Measurements from ENCODE around the gene CES2. TPM values are rescaled to one million over a fixed set of nuclear protein-coding genes. Genes with fewer than 3 reads are reported as not detected.

CES2 gene
- total RNA-seq, 1 experiment from 2014 or later: 29.7 TPM

DNA sequence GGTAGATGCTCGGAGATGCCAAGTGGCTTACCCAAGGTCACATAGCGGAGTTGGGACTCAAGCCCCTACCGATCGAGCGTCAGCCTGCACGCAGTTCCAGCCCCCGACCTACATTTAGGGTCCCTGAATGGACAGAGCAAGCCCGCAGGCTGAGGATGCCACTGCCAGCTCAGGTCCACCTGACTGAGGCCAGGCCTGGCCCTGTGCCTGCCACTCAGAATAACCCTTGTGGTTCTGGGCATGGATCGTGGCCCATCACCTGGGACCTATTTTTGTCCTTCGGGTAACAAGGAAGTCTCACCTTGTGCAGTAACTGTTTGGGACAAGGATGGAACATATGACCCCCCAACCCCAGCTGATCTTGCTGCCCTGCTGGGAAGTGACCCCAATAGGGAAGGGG is 33.7 kb upstream of the CES2 start:
- ATAC-seq (no peak), DNase-seq (ENCODE audit: low spot score) (no peak)
- ChIA-PET CTCF (interaction anchor here (1.9 to 2.0 kb wide), 2 partner anchors 8 to 27 kb away, joined by 8 to 10 read pairs; no protein-coding TSS in a partner anchor), POLR2A (interaction anchor here (0.6 kb wide), 1 partner anchor 9 kb away, joined by 4 read pairs; no protein-coding TSS in a partner anchor)
- Mint-ChIP-seq H3K27ac (no peak overlapping the region), H3K9me3 (no peaks in the 10 kb centered on the region), H3K4me3 (no peak overlapping the region), H3K27me3 (ENCODE audit: low read depth) (peaks cover 2% of the 10 kb centered on the region), H3K36me3 (no peaks in the 10 kb centered on the region), H3K4me1 (peaks cover 13% of the 10 kb centered on the region)
- TF ChIP-seq HMGA2 (CRISPR knock-in tag; IDR thresholded peaks at IDR 0.05): no peak

DNA sequence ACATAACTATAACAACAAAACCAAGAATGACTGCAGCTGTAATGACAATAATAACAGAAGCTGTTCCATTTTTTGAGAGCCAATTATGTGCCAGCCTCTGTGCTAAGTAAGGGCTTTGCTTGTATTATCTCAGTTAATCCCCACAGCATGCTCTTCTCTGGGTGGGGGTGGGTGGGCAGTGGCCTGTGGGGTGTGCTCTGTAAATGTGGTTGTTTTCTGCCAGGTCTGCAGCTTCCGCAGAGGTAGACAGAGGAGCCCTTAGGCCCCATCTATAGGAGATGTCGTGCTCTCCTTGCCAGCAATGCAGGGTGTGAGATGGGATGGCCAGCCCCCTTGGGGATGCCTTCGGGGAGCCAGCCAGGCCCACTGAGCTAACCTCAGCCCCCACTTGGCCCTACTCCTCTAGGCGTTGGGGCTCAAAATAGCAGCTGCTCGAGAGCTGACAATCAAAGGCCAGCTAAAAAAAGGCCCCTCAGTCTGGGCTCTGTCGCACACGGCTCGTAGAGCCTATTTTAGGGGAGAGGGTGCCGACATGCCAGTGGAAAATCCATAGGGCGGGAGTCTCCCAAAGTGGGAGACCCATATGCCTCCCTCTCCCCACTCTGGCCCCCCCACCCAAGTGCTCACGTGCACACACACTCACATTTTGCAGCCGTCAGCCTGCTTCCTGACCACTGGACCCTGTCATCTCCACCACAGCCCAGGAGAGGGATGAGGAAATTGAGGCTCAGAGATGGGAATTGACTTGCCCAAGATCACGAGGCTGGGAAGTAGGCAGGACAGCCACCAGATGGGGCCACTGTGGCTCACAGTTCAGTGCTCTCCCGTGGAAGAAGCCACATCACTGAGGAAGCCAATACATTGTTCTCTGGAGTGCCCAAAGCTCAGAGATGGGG is 32.4 kb upstream of the CES2 start:
- Mint-ChIP-seq H3K4me3 (no peak overlapping the region), H3K36me3 (no peaks in the 10 kb centered on the region), H3K27me3 (ENCODE audit: low read depth) (peaks cover 5% of the 10 kb centered on the region), H3K4me1 (peaks cover 13% of the 10 kb centered on the region), H3K27ac (no peak overlapping the region), H3K9me3 (no peaks in the 10 kb centered on the region)
- POLR2A ChIA-PET: no interaction called here
- DNase-seq (ENCODE audit: low spot score) (no peak), ATAC-seq (no peak)
- CTCF ChIA-PET: interaction anchor here (0.8 to 5.4 kb wide), 7 partner anchors 8 to 72 kb away, joined by 4 to 57 read pairs (median 6); partner anchors contain the start of genes NAE1 and RRAD
- TF ChIP-seq NFE2L1 (CRISPR knock-in tag; IDR thresholded peaks at IDR 0.05) (no peak), ZNF219 (CRISPR knock-in tag; IDR thresholded peaks at IDR 0.05; ENCODE audit: borderline replicate concordance) (no peak), ELF4 (CRISPR knock-in tag; IDR thresholded peaks at IDR 0.05; ENCODE audit: low read depth) (no peak), TCF7 (CRISPR knock-in tag; IDR thresholded peaks at IDR 0.05; ENCODE audit: low read depth) (no peak), TP53 (CRISPR knock-in tag; IDR thresholded peaks at IDR 0.05) (no peak), ZNF121 (CRISPR knock-in tag; IDR thresholded peaks at IDR 0.05) (no peak), CBFB (CRISPR knock-in tag; IDR thresholded peaks at IDR 0.05; ENCODE audit: low read depth) (no peak), SMAD4 (CRISPR knock-in tag; IDR thresholded peaks at IDR 0.05) (no peak), ZNF396 (CRISPR knock-in tag; IDR thresholded peaks at IDR 0.05; ENCODE audit: borderline replicate concordance) (no peak)
- TF ChIP-seq, protein P1, sequence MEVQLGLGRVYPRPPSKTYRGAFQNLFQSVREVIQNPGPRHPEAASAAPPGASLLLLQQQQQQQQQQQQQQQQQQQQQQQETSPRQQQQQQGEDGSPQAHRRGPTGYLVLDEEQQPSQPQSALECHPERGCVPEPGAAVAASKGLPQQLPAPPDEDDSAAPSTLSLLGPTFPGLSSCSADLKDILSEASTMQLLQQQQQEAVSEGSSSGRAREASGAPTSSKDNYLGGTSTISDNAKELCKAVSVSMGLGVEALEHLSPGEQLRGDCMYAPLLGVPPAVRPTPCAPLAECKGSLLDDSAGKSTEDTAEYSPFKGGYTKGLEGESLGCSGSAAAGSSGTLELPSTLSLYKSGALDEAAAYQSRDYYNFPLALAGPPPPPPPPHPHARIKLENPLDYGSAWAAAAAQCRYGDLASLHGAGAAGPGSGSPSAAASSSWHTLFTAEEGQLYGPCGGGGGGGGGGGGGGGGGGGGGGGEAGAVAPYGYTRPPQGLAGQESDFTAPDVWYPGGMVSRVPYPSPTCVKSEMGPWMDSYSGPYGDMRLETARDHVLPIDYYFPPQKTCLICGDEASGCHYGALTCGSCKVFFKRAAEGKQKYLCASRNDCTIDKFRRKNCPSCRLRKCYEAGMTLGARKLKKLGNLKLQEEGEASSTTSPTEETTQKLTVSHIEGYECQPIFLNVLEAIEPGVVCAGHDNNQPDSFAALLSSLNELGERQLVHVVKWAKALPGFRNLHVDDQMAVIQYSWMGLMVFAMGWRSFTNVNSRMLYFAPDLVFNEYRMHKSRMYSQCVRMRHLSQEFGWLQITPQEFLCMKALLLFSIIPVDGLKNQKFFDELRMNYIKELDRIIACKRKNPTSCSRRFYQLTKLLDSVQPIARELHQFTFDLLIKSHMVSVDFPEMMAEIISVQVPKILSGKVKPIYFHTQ (CRISPR knock-in tag; IDR thresholded peaks at IDR 0.05): no peak
- TF ChIP-seq, protein P2, sequence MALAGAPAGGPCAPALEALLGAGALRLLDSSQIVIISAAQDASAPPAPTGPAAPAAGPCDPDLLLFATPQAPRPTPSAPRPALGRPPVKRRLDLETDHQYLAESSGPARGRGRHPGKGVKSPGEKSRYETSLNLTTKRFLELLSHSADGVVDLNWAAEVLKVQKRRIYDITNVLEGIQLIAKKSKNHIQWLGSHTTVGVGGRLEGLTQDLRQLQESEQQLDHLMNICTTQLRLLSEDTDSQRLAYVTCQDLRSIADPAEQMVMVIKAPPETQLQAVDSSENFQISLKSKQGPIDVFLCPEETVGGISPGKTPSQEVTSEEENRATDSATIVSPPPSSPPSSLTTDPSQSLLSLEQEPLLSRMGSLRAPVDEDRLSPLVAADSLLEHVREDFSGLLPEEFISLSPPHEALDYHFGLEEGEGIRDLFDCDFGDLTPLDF (CRISPR knock-in tag; IDR thresholded peaks at IDR 0.05): no peak
- TF ChIP-seq, protein P3, sequence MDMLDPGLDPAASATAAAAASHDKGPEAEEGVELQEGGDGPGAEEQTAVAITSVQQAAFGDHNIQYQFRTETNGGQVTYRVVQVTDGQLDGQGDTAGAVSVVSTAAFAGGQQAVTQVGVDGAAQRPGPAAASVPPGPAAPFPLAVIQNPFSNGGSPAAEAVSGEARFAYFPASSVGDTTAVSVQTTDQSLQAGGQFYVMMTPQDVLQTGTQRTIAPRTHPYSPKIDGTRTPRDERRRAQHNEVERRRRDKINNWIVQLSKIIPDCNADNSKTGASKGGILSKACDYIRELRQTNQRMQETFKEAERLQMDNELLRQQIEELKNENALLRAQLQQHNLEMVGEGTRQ (CRISPR knock-in tag; IDR thresholded peaks at IDR 0.05): no peak
- TF ChIP-seq, protein P4, sequence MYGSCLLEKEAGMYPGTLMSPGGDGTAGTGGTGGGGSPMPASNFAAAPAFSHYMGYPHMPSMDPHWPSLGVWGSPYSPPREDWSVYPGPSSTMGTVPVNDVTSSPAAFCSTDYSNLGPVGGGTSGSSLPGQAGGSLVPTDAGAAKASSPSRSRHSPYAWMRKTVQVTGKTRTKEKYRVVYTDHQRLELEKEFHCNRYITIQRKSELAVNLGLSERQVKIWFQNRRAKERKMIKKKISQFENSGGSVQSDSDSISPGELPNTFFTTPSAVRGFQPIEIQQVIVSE (CRISPR knock-in tag; IDR thresholded peaks at IDR 0.05; ENCODE audit: borderline replicate concordance): no peak
- TF ChIP-seq, protein P5, sequence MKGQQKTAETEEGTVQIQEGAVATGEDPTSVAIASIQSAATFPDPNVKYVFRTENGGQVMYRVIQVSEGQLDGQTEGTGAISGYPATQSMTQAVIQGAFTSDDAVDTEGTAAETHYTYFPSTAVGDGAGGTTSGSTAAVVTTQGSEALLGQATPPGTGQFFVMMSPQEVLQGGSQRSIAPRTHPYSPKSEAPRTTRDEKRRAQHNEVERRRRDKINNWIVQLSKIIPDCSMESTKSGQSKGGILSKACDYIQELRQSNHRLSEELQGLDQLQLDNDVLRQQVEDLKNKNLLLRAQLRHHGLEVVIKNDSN (CRISPR knock-in tag; IDR thresholded peaks at IDR 0.05): no peak
- TF ChIP-seq, protein P6, sequence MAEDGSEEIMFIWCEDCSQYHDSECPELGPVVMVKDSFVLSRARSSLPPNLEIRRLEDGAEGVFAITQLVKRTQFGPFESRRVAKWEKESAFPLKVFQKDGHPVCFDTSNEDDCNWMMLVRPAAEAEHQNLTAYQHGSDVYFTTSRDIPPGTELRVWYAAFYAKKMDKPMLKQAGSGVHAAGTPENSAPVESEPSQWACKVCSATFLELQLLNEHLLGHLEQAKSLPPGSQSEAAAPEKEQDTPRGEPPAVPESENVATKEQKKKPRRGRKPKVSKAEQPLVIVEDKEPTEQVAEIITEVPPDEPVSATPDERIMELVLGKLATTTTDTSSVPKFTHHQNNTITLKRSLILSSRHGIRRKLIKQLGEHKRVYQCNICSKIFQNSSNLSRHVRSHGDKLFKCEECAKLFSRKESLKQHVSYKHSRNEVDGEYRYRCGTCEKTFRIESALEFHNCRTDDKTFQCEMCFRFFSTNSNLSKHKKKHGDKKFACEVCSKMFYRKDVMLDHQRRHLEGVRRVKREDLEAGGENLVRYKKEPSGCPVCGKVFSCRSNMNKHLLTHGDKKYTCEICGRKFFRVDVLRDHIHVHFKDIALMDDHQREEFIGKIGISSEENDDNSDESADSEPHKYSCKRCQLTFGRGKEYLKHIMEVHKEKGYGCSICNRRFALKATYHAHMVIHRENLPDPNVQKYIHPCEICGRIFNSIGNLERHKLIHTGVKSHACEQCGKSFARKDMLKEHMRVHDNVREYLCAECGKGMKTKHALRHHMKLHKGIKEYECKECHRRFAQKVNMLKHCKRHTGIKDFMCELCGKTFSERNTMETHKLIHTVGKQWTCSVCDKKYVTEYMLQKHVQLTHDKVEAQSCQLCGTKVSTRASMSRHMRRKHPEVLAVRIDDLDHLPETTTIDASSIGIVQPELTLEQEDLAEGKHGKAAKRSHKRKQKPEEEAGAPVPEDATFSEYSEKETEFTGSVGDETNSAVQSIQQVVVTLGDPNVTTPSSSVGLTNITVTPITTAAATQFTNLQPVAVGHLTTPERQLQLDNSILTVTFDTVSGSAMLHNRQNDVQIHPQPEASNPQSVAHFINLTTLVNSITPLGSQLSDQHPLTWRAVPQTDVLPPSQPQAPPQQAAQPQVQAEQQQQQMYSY (CRISPR knock-in tag; IDR thresholded peaks at IDR 0.05): no peak
- TF ChIP-seq, protein P7, sequence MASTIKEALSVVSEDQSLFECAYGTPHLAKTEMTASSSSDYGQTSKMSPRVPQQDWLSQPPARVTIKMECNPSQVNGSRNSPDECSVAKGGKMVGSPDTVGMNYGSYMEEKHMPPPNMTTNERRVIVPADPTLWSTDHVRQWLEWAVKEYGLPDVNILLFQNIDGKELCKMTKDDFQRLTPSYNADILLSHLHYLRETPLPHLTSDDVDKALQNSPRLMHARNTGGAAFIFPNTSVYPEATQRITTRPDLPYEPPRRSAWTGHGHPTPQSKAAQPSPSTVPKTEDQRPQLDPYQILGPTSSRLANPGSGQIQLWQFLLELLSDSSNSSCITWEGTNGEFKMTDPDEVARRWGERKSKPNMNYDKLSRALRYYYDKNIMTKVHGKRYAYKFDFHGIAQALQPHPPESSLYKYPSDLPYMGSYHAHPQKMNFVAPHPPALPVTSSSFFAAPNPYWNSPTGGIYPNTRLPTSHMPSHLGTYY (CRISPR knock-in tag; IDR thresholded peaks at IDR 0.05): no peak

All from WTC11 (cell line).